HG02885 (cell line): ENCODE data around the gene PTTG1IP.

Experiments used
- ATAC-seq: cut with Tn5 transposase; IDR thresholded peaks from one replicate; pipeline ENCODE4 v1.9.1; 2021; ENCODE audit warnings: mild to moderate bottlenecking; ENCODE audit not compliant: unreplicated experiment, poor library complexity

Gene PTTG1IP

DNA sequence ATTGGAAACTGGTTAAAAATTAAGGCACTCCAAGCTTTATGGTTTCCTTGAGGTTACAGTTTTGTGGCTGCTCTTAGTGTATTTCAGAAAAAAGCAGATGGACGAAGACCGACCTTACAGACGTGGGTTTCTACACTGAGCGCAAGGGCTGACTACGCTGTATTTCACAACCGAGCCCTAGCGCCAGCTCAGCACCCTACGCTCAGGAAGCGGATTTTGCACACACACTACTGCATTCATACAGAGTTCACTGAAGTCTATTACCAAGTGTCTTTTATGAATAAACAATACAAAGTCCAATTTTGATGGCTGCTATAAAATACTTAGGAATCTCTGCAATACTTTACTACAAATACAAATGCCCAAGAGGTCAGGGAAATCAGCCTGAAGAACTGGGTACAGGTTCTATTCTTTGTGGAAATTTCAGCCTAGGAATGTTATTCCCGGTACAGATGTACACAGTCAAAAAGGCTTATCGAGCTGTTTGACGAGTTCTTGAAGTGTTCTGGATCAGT, 23.8 kb downstream of the PTTG1IP start:
- ATAC-seq = no peak

- no peak for ATAC-seq
These were observed 24.5 kb downstream of the PTTG1IP start for GRCh38 chr21:44848821-44849521.

DNA sequence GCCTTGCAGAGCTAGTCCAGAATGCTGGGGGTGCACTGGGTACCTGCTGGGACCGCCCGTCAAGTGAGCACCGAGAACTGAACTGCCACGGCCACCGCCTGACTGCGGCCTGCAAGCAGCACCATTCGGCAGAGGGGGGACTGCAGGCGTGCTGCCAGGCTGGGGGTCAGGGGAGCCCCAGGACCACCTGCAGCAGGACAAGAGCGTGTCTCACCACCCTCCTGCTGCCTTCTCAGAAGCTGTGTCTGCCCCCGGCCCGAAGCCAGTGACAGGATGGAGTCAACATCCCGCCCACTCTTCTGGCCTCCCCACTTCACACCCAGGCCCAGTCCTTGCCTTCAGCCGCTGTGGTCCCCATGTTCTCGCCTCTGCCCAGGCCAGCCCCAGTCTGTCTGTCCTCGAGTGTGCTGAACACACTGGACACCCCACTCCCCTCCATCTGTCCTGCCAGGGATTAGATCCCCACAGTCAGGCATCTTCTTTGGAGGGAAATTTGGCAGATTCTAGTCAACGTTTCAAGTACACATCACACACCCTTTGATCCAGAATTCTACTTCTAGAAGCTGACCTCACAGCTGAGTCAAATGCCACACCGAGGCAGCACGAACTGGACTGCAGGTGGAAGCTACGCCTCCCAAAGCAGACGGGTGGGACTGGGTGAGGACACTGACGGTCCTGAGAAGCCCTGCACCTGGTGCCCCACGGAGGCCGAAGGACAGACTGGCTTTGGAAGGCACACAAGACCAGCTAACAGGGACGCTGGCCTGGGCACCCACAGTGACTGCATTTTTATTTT, 26.0 kb downstream of the PTTG1IP start:
- ATAC-seq = no peak

DNA sequence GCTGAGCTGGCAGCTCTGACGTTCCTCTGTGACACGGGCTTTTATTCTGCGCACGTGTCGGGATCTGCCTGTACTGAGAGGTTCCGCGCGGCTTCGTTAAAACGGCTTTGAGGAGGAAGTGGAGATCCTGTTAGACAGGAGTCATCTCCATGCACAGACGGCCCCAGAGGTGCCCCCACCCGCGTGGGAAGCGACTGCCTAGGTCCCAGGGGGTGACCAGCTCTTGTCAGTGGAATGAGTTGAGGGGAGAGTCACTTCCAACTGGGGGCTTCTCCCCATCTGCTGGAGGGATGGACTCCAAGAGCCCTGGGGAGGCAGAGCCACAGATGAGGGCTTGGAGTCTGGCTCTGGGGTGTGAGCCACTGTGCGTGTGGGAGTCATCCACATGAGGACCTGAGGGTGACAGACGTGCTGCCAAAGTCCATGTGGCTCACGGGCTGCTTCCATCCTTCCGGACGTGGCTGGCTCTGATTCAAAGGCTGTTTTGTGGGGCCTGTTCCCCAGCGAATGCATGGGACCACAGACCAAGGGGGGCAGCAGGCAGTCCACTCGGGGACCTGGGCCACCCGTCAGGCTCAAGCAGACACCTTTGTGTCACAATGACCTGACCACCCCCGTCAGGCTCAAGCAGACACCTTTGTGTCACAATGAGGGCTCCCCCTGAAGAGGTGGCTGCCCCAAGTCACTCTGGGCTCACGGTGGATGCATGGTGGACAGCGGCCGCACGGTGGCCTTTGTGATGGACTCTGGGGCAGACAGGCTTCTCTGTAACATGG, 26.8 kb downstream of the PTTG1IP start:
- ATAC-seq = no peak

DNA sequence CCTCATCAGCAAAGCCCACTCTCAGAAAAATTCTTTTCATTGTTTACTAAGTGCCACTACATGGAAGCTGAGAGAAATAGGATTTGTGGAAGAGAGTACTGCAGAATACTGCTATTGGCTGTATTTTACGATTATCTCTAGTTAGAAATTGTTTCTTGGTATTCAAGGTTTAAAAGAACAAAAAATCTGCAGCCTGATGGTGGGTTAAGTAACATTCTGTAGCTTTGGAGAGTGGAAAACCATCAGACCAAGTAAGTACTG, 27.3 kb downstream of the PTTG1IP start:
- ATAC-seq = no peak

DNA sequence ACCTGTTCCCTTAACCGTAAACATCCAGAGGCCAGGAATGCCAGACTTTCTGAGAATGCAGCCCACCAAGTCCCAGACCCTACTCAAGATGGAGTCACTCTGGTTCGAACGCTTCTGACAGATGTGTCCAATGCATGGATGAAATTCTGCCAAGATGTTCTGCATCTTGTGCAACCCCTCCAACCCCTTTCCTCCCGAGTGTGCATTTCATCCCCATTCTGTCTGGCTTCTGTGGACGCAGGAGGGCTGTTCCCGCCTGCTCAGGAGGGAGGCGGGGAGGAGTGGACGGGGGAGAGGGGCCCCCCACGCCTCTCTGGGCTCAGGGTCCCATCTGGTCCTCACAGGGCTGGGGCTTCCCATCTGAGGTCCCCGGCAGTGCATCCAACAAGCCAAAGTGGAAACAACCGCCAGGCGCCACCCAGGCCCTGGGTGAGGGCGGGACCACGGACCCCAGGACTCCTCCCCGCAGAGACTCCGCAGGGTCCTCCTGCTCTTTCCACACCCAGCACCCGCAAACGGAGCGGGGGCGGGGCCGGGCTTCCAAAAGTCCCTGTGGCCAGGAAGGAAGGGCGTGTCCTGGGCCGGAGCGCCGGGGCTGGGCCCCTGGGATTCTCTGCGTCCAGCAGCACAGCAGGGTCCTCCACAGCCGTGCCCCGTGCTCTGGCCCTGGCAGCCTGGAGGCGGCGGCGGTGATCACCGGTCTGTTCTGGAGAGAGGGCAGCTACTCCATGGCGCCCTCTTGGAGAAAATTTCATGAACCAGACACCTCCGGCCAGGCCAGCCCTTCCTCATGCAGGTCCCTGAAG, 27.9 kb downstream of the PTTG1IP start:
- ATAC-seq = no peak

DNA sequence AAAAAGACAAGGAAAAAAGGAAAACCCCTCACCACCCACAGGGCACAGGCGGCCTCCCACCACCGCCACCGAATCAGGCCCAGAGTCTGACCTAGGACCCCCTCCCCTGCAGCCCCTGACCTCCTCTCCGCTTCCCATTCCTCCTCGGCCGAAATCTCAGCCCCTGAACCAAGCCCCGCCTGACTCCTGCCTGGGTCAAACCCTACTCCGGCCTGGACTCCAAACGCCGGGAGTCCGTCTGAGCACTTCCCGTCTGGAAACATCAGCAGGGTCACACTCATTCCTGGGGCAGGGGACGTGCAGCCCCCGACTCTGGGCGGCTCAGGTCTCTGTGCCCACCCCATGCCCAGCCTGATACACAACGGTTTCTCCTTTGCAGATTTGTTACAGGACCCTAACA, 29.2 kb downstream of the PTTG1IP start:
- ATAC-seq = no peak

GRCh38 chr21:44842721-44843445, 30.6 kb downstream of the PTTG1IP start:
- ATAC-seq = no peak

- ATAC-seq = no peak
These were observed 31.4 kb downstream of the PTTG1IP start for GRCh38 chr21:44842087-44842486.

DNA sequence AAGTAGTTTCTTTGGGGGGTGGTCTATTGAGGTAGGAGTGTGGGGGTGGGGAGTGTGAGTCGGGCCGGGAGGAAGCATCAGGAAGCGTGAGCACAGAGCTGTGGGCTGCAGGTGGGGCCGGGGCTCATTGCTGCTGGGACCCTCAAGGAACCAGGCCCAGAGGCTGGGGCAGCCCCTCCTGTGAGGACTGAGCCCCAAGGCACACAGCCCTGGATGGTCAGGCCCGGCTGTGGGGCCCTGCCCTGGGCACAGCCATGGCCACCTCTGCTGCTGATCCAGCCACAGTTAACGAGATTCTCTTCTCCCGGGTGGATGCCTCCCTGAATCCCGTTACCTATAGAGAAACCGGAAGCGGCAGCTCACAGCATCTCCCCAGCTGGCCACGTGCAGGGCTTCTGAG, 32.7 kb downstream of the PTTG1IP start:
- ATAC-seq = no peak

DNA sequence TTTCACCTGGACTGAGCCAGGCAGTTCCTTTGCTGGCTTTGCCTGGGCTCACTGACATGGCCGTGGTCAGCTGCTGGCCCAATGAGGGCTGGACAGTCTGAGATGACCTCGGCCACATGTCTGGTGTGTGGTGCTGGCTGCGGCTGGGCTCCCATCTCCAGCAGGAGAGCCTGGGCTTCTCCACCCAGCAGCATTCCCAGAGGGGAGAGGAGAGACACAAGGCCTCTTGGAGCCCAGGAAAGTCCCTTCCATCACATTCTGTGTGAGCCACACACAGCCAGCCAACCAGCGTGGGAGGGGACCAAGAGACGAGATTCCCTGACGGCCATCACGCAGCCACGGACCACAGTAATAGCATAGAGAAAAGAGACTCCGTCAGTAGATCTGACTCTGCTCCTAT, 34.5 kb downstream of the PTTG1IP start:
- no peak for ATAC-seq

- no peak for ATAC-seq
These were observed 35.2 kb downstream of the PTTG1IP start for GRCh38 chr21:44838039-44838895.

DNA sequence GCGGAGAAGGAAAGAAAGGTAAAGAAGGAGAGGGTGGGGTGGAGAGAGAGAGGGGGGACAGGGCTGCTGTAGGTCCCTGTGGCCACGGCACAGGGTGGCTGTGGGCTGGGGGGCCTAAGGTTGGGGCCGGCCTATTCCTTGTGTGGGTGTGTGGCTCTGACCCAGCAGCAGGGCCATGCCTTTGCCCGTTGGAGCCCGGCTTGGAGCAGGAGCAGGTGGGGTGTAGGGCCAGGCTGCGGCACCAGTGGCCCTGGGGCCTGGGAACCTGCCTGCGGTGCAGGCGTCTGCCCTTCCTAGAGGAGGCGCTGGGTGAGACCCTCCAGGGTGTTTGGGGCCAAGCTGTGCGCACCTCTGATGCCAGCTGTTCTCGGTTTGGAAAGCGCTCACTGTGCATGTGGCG, 36.0 kb downstream of the PTTG1IP start:
- no peak for ATAC-seq

GRCh38 chr21:44836666-44837471, 36.6 kb downstream of the PTTG1IP start:
- ATAC-seq = no peak

DNA sequence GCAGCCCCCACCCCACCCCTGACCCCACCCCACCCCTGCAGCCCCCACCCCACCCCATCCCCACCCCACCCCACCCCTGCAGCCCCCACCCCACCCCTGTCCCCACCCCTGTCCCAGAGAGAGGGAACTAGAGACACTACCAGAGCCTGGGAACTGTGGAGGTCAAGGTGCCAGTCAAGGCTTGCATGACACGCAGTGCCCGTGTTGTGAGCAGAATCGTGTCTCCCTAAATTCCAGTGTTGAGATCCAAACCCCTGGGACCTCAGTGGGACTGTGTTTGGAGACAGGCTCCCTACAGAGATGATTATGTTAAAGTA, 37.2 kb downstream of the PTTG1IP start:
- no peak for ATAC-seq

- ATAC-seq = no peak
These were observed 37.9 kb downstream of the PTTG1IP start for GRCh38 chr21:44835647-44835973.

DNA sequence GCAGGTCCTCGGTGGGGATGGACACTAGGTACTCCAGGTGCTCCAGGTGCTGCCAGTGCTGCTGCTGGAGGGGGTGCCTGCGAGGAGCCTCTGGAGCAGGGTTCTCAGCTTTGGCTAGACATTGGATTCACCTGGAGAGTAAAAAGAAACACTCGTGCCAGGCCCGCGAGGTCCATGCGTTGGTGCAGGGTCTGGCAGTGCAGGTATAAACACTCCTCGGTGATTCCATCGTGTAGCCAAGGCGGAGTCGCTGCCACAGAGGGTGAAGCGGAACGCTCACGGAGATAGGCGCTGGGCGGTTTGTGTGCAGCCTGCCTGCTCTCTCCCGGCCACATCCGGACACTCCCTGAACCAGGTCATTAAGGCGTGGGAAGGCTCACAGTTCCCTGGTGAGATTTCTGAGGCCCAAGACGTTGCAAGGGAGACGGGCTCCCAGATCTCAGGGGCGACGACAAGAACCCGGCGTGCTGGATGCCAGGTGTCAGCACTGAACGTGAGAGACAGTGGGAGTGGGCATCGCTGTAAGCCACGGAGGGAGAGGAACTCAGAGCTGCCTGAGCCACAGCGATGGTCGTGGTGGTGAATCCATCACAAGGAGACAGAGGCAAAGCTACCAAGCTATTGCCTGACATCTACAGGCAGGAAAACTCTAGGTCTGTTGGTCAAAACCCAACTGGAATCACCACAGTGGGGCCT, 38.4 kb downstream of the PTTG1IP start:
- ATAC-seq = no peak
